HG02610 (cell line): ENCODE measurements around the gene APLP2.
"Not testable (repeated sequence)": the region's sequence is repeated elsewhere in the genome, so short reads cannot be mapped to it uniquely, and the experiment has no call there.

Experiments
- ATAC-seq: cut with Tn5 transposase; IDR thresholded peaks from one replicate; pipeline ENCODE4 v1.9.1; 2021; ENCODE audit warnings: mild to moderate bottlenecking, moderate library complexity; ENCODE audit not compliant: unreplicated experiment

APLP2 gene

DNA sequence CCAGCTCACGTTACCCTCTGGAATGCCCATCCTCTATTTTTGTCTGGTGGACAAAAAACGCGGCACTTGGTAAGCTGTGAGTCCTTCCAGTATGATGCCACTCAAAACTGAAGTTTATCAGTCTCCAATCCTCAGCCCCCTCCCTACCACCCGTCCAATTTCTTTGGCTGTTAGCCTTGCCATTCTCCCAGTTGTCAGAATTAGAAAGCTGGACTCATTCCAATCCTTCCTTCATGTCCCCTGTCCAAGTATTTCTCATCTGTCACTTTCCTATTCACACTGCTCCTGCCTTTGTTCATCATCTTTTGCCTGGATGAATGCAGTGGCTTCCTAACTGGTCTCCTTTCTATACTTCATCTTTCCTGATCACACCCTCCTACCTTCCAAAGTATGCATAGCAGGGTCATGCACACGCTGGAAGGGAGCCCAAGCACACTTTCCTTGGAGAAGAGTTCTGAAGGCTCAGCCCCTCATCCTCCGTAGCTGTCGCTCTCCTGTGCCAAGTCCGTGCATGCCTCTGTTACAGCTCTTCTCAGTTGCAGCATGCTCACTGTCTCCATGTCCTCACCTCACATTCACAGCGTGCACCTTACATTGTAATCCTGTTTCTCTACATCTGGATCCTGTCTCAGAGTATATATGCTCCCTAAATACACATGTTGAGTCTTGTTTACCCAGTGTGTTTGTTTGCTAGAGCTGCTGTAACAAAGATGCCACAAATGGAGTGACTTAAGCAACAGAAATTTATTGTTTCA, 19.4 kb downstream of the APLP2 start:
- no peak for ATAC-seq

- no peak for ATAC-seq
Observed at GRCh38 chr11:130089674-130090073, 20.0 kb downstream of the APLP2 start.

GRCh38 chr11:130090517-130090916, 20.8 kb downstream of the APLP2 start:
- not testable (repeated sequence) for ATAC-seq

DNA sequence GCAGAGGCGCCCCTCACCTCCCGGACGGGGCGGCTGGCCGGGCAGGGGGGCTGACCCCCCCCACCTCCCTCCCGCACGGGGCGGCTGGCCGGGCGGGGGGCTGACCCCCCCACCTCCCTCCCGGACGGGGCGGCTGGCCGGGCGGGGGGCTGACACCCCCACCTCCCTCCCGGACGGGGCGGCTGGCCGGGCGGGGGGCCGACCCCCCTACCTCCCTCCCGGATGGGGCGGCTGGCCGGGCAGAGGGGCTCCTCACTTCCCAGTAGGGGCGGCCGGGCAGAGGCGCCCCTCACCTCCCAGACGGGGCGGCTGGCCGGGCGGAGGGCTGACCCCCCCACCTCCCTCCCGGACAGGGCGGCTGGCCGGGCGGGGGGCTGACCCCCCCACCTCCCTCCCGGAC, 21.5 kb downstream of the APLP2 start:
- not testable (repeated sequence) for ATAC-seq

DNA sequence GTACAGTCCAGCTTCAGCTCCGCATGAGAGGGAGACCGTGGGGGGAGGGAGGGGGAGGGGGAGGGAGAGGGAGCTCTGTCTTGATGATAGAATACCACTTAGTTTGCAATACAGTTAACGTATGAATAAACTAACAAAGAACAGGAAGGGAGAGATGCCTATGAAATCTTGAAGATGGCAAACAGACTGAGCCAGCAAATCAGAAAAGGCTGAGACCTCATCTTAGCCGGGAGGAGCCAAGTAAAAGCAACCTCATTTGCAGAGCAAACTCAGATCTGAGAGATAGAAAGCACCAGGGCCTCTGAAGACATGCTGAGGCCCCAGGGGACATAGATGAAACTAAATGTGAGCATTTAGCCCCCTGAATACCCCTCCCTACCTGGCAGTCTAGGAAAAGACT, 23.0 kb downstream of the APLP2 start:
- no peak for ATAC-seq

DNA sequence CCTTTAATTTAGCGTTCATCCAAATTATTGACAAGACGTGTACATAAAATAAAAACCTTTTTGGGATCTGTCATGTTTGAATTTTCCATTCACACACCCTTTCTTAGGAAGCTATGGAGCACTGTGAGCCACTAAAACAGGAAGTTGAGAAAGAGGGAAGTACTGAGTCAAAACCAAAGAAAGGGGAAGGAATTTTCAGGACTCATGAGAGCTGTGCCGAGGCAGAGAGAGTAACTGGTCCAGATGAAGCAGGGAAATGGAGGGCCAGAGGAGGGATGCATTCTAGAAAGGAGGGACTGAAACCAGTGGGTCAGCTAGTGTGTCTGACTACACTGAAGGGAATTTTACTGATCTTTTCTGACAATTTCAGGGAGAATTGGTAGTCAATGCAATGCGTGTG, 24.9 kb downstream of the APLP2 start:
- no peak for ATAC-seq

DNA sequence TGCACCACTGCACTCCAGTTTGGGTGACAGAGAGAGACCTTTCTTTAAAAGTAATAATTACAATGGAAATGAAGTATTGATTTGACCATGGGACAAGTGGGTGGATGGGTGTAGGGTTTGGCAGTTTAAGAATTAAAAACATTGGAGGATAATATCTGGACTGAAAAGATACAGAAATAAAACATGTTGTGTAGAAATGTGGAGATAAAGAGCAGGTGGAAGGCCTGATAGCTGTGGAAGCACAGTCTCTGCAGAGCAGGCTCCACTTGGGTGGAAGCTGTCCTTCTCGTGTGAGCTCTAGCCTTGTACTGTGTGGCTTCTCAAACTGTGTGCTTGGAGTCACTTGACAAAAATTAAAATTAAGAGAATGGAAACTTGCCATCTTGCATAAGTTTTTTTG, 25.6 kb downstream of the APLP2 start:
- ATAC-seq: no peak

DNA sequence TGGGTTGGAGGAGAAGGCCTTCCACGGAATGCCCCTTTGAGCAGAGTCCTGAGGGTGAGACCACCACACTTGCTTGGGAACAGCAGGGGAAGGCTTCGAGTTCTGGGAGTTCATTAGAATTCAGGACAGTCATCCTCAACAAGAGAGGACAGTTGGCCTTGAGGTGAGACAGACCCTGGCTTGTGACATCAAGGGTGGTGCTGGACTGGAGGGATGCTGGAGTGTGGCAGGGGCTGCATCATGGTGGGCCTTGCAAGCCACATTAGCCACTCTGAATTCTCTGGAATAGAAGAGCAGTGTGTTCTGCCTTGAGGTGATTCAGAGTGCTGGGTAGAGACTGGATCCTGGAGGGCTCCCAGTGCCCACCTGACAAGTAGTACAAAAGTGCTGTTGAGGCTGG, 26.3 kb downstream of the APLP2 start:
- no peak for ATAC-seq

DNA sequence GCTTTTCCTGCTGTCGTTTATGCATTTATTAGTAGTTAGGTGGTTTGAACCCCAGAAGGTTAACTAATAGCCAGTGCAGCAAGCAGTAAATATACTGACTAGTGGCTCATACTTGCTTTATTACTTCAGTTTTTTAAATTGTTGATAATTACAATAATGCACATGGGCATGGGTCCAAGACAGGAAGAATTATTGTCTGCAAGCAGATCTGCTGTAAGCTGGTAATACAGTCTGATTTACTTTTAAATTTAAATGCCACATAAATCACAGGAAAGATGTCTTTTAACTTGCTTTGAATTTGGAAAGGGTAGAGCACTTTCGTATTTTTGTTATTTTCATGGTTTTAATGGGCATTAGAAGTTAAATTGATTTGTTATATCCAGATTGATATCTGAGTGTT, 27.1 kb downstream of the APLP2 start:
- ATAC-seq: no peak

DNA sequence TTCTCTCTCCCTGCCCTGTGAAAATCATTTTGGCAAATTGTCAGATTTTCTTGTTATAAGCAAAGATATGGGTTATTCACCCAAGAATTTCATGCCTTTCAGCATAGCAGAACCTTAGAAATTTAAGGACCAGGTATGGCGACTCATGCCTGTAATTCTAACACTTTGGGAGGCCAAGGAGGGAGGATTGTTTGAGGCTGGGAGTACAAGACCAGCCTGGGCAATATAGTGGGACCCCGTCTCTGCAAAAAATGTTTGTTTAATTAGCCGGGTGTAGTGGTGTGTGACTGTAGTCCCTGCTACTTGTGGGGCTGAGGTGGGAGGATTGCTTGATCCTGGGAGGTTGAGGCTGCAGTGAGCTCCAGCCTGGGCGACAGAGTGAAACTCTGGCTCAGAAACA, 27.6 kb downstream of the APLP2 start:
- no peak for ATAC-seq

- ATAC-seq: no peak
Observed at GRCh38 chr11:130099356-130099755, 29.7 kb downstream of the APLP2 start.

DNA sequence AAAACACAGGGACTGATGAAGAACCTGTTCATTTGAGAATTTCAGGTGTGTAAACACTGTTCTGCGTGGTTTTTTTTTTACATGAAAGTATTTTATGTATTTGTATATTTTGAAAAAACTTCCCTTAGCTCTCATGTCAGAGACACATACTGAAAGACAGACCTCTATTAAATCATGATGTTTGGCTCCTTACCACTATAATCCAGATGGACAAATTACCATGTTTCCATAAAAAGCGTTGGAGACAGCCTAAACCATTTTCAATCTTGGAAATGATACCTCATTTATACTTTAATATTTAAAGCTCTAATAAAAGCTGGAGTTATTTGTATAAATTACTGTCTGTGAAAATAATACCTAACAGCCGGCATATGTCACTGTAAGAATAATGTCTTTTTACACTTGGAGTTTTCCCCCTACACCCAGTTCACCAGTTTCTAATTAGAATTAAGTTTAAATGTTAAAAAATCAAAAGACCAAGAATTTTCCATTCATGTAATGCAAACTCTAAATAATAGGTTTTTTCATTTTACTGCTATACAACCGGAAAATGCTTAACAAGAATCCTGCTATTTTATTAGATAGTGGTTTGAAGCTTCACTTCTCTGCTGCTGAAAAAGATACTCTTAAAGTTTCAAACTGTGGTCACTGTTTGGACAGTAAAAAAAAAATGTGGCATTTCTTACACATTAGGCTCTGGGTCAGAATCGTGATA, 30.8 kb downstream of the APLP2 start:
- ATAC-seq: no peak

DNA sequence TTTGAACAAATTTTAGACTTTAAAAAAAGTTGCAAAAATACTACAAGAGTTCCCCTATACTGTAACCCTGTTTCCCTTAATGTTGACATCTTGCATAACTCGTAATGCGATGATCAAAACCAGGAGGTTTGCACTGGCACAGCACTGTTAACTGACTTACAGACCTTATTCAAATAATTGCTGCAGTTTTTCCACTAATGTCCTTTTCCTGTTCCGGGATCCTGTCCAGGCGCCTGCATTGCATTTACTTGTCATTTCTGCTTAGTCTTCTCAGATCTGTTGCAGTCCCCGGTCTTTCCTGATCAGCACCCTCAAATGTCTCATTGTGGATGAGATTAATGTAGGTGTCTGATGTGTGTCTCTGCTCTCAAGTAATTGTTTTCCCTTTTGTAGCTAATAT, 32.0 kb downstream of the APLP2 start:
- ATAC-seq: no peak

- no peak for ATAC-seq
Observed at GRCh38 chr11:130102301-130103249, 32.9 kb downstream of the APLP2 start.

DNA sequence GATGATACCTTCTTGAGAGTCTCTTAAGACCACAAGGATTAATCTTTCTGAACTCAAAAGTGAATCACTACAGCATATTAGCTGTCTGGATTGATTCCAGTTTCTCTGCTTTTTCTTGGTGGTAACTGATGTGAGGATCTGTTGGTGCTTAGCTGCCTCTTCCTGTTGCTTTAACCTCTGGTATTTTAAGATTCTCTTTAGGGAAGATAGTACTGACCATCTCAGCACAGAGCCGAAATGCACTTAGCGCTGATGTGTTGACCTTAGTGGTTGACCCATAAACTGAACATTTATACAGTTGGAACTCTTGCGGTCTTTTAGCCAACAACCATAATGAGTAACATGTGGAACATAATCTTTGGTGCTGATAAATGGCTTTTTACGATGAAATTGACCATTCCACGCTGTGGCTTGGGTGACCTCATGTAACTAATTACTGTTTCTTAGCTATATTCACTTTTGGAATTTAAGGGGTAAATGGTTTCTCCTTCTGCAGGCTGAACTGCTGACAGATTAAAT, 33.7 kb downstream of the APLP2 start:
- no peak for ATAC-seq

- ATAC-seq: no peak
Observed at GRCh38 chr11:130106381-130106780, 36.7 kb downstream of the APLP2 start.

GRCh38 chr11:130108671-130109070, 39.0 kb downstream of the APLP2 start:
- not testable (repeated sequence) for ATAC-seq

- no peak for ATAC-seq
Observed at GRCh38 chr11:130109386-130109785, 39.7 kb downstream of the APLP2 start.

DNA sequence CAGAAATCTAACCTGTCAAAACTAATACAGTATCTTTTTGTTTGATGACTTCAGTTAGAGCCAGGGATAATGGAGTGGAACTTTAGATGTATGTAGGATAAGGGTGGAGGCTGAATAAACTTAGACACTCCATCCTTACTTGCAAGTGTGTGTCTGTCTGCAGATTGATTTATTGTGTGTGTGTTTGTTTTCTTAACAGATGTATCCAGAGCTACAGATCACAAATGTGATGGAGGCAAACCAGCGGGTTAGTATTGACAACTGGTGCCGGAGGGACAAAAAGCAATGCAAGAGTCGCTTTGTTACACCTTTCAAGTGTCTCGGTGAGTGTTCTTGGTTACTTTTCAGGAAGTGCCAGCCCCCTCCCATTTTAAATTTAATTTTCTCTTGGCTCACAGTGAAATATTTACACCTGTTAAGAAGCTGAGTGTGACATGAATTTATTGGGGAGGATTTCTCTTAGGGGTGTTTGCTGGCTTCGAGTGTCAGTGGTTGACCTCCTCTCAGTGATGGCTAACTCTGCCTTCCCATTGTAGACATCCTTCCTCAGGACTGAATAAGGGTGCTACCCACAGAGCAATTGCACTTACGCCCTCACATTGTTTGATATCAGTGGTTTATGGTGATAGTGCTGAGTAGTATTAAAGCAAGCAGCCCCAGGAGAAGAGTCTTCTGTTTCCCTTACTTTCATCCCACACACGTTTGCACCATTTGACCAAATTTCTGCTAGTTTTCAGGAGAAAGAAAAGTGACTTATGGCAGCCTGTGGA, 40.8 kb downstream of the APLP2 start:
- no peak for ATAC-seq

DNA sequence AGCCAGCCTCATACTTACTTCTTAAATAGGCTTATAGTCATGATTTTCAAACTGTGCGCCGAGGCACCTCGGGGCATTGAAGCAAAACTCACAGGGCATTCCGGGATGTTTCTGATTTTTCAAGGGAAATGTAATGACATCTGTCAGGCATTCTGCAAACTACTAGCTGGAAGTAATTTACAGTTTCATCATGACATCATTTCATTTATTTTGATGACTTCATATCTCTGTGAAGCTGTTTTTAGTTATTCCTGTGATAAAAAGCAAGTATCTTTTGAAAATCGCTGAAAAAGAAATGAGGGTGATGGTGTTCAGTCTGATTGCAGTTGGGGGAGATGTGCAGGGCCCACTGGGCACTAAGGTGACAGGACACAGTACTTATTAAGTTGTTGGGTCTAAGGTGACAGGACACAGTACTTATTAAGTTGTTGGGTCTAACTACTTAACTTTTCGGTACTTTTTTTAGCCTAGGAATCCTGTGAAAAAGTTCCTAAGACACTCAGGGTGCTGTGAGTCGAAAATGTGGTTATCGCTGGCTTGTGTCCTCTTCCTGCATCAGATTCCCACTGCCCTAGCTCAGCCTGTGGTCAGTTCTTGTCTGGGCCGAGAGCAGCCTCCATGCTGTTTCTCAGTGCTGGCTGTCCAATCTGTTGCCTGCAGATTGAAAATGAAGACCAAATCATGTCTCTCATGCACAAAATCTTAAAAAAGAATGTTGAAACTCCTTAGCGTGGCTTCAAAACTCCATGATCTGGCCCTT, 42.6 kb downstream of the APLP2 start:
- ATAC-seq: no peak
